Mesodermal cell (in vitro differentiated cells): ENCODE results near the gene PRICKLE2.
"Not testable (repeated sequence)": the region's sequence is repeated elsewhere in the genome, so short reads cannot be mapped to it uniquely, and the experiment has no call there.

Source experiments
- H3K27ac ChIP-seq: 2 replicates; pipeline ENCODE4 v1.7.0; 2013; ENCODE audit warnings: mild to moderate bottlenecking, low read depth, low read length, moderate library complexity; ENCODE audit not compliant: severe bottlenecking
- H3K36me3 ChIP-seq: 2 replicates; pipeline ENCODE4 v1.7.1; 2013; ENCODE audit warnings: mild to moderate bottlenecking, low read length, moderate library complexity; ENCODE audit not compliant: control insufficient read depth, insufficient read depth
- H3K4me1 ChIP-seq: one replicate; pipeline ENCODE4 v1.7.1; 2013; ENCODE audit warnings: mild to moderate bottlenecking, low read length; ENCODE audit not compliant: insufficient read depth, control insufficient read depth, poor library complexity, severe bottlenecking
- H3K4me3 ChIP-seq: 2 replicates; pipeline ENCODE4 v1.7.0; 2013; ENCODE audit warnings: low read length, control low read depth, mild to moderate bottlenecking; ENCODE audit not compliant: insufficient read depth, poor library complexity, severe bottlenecking; ENCODE audit errors: extremely low read depth
- H3K9me3 ChIP-seq: 2 replicates; pipeline ENCODE4 v1.7.1; 2013; ENCODE audit warnings: mild to moderate bottlenecking, low read length, moderate library complexity; ENCODE audit not compliant: control insufficient read depth
- WGBS, 2 experiments: methylation state at CpG; one replicate each; pipeline ENCODE4 v1.1.5; 2013; ENCODE audit warnings: missing lambda C conversion rate in 2 of 2; ENCODE audit not compliant: insufficient coverage in 2 of 2; 5-methylcytosine and 5-hydroxymethylcytosine counted together

PRICKLE2 gene

DNA sequence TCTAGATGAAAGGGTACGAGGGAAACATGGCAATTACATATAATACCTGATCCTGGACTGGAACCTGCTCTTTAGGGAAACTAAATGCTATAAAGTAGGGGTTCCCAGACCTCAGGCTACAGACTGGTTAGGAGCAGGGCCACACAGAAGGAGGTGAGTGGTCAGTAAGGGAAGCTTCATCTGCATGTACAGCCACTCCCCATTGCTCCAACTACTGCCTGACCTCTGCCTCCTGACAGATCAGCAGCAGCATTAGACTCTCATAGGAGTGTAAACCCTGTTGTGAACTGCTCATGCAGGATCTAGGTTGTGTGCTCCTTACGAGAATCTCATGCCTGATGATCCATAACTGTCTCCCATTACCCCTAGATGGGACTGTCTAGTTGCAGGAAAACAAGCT is 123.1 kb downstream of the PRICKLE2 start:
- Histone ChIP-seq H3K4me3 (no peak overlapping the region), H3K9me3 (no peaks in the 10 kb centered on the region), H3K36me3 (peaks cover 91% of the 10 kb centered on the region), H3K27ac (no peak overlapping the region), H3K4me1 (peaks cover 17% of the 10 kb centered on the region)
- 94% methylated on average over 2 of the region's 2 CpGs; no CpG with 5 or more reads in 1 of the 2 experiments for WGBS, 2 experiments

DNA sequence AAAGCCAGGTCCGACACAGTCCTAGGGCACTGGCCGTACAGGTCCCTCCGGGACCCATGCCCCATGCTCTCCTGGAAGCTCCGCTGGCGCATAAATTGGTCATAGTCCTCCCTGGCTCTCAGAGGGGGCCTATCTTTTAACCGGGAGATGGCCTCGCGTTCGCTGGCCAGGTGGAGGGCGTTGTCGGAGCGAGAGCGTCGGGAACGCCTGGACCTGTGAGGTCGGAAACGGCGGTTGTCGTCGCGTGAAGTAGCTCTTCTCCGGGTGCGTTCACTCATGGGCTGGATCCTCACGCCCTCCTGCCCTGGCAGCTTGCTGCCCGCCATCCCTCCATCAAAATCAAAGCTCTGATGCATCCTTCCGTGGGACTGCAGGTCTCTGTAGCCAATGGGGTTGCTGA is 126.0 kb downstream of the PRICKLE2 start:
- no peak overlapping the region for H3K27ac ChIP-seq
- 98% methylated on average over 25 to 26 of the region's 26 CpGs for WGBS, 2 experiments

DNA sequence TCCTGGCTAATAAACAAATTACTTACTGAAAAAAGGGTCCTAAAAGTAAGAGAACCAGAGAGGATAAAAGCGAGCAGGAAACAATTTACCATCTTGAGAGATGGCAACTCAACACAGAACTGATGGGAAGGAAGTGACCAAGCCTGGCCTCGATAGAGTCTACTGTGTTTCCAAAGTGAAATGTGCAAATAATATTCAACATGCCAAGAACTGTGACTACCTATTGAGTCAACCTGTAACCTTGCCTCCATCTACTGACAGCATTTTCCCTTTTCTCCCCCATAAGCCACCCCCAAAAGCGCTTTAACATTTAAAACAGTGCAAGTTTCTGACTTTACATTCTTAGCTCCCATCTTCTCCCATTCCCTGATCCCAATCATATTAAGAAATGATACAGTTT is 126.6 kb downstream of the PRICKLE2 start:
- Histone ChIP-seq H3K4me1 (peaks cover 16% of the 10 kb centered on the region), H3K36me3 (peaks cover 87% of the 10 kb centered on the region), H3K9me3 (no peaks in the 10 kb centered on the region), H3K27ac (no peak overlapping the region), H3K4me3 (no peak overlapping the region)
- 96 to 100% methylated on average over 1 to 3 of the region's 3 CpGs for WGBS, 2 experiments

More for the DNA sequence above, 126.0 kb downstream of the PRICKLE2 start:
- peaks cover 92% of the 10 kb centered on the region for H3K36me3 ChIP-seq
- H3K4me1 ChIP-seq: peaks cover 14% of the 10 kb centered on the region
- no peaks in the 10 kb centered on the region for H3K9me3 ChIP-seq
- no peak overlapping the region for H3K4me3 ChIP-seq

DNA sequence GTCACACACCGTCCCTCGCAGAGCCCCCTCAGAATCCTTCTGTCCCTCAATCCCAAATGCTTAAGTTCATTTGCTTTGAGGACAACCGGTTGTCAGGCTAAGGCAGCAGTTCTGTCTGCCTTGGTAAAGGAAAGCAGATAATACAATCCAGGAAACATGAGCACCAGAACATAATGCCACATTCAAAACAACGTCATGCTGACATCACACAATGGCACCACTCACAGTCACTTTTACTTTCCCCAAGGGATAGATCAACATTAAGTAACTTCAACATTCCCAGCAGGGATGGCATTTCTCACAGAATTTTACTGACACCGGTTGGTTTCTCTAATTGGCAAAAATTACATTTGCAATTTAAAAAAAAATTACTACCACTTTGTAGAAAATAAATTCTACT is 127.3 kb downstream of the PRICKLE2 start:
- no peak overlapping the region for H3K4me3 ChIP-seq
- peaks cover 17% of the 10 kb centered on the region for H3K4me1 ChIP-seq
- H3K36me3 ChIP-seq: peaks cover 80% of the 10 kb centered on the region
- no peaks in the 10 kb centered on the region for H3K9me3 ChIP-seq
- no peak overlapping the region for H3K27ac ChIP-seq
- 84 to 93% methylated on average over 3 to 4 of the region's 5 CpGs for WGBS, 2 experiments

DNA sequence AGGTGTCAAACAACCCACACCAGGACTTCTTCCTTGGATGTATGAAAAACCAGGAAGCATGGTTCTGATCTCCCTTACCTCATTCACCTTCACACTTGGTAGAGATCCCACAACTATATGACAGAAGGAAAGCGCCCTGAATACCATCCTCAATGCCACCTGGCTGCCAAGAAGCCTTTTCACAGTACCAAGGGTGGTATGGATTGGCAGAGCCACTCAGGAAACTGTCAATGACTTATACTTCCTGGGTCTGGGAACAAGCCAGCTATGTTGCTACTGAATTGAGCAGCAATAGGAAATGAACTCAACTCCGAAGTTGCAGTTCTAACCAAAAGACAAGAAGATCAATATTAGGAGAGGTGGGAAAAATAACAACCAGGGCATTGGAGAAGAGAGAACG is 129.5 kb downstream of the PRICKLE2 start:
- Histone ChIP-seq H3K9me3 (no peaks in the 10 kb centered on the region), H3K4me1 (peaks cover 17% of the 10 kb centered on the region), H3K4me3 (no peak overlapping the region), H3K27ac (no peak overlapping the region), H3K36me3 (peaks cover 64% of the 10 kb centered on the region)
- WGBS, 2 experiments: 97 to 100% methylated on average over 3 of the region's 3 CpGs

DNA sequence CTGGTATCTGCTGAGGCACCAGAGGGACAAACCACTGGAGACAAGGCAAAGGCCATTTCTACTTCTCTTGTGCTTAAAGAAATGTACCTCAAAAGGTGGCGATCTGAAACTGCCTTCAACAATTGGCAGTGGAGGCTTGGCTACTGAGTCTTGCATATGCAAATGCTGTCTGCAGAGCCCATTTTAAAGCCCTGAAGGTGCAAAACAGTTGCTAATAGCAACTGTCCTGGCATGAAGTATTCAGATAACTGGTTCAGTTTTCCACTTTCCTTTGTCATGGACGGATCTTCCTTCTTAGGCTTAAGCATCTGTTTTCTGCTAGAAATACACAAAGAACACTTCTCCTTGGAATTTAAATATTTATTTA is 130.6 kb downstream of the PRICKLE2 start:
- whole genome bisulfite sequencing, 2 experiments: 18 to 25% methylated on average over 1 of the region's 2 CpGs
- no peak overlapping the region for H3K27ac ChIP-seq
- peaks cover 53% of the 10 kb centered on the region for H3K36me3 ChIP-seq
- peaks cover 17% of the 10 kb centered on the region for H3K4me1 ChIP-seq
- no peaks in the 10 kb centered on the region for H3K9me3 ChIP-seq
- H3K4me3 ChIP-seq: no peak overlapping the region

DNA sequence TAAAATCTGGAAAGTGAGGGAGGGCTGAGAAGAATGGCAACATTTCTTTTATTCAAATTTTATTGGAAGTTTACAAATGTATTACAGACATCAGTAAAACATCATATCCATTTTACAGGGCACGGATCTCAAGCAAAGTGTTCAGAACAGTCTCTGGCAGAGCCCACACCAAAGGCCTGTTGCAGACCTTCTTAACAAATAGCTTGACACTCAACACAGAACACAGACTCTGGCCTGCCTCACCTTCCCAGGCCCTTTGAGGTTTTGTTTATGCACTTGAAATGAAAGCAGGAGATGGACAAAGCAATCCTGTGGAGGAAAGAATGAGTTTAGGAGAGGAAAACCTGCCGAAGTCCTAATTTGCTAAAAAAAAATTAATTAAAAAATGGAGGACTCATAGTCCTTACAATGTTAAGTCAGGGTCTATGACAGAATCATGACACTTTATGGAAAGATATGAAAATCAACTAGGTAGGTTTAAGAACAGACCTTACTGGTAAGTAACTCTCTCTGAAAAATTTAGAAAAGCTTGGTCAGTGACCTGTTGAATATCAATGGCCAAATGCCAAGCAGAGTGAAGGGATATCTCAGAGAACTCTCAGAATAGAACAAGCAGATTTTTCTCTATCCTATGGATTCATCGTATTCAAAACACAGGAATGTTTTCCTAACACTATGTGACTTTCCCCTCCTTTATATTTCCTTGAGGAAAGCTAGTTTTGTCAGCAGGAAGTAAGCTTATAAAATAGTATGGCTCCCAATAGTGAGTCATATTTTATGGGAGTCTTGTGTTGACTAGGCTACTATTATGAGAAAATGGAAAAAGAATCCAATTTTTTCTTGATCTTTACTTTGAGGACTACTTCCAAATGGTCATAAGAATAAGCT is 131.2 kb downstream of the PRICKLE2 start:
- H3K4me1 ChIP-seq: peaks cover 21% of the 10 kb centered on the region
- WGBS, 2 experiments: 100% methylated on average over 1 of the region's 3 CpGs
- no peak overlapping the region for H3K27ac ChIP-seq
- peaks cover 47% of the 10 kb centered on the region for H3K36me3 ChIP-seq
- no peak overlapping the region for H3K4me3 ChIP-seq
- no peaks in the 10 kb centered on the region for H3K9me3 ChIP-seq

DNA sequence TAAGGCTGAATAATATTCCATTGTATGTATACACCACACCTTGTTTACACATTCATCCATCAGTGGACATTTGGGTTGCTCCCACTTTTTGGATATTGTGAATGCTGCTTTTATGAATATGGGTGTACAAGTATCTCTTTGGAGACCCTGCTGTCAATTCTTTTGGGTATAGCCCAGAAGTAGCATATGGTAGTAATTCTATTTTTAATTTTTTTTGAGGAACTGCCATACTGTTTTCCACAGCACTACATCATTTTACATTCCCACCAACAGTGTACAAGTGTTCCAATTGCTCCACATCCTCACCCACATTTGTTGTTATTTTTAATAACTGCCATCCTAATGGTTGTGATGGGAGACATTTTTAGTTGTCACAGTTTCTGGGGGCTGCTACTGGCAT is 132.1 kb downstream of the PRICKLE2 start:
- no peaks in the 10 kb centered on the region for H3K9me3 ChIP-seq
- no peak overlapping the region for H3K4me3 ChIP-seq
- H3K27ac ChIP-seq: no peak overlapping the region
- peaks cover 29% of the 10 kb centered on the region for H3K4me1 ChIP-seq
- H3K36me3 ChIP-seq: peaks cover 38% of the 10 kb centered on the region

DNA sequence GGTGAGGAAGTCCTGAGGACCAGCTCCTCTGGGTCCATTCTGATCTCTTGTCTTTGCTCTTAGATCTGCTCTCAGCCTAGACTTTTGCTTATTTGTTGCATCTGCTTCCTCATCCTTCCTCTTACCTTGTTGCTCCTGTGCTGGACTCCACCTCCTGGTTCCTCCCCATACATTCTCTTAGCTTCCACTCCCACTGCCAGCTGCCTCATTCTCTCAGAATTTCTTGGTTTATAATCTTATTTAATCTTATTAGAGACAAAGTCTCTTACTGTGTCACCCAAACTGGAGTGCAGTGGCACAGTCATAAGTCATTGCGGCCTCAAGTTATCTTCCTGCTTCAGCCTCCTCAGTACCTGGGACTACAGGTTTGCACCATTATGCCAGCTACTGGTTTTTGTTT is 133.8 kb downstream of the PRICKLE2 start:
- WGBS, 2 experiments: 100% methylated on average over 1 of the region's 1 CpG; no CpG with 5 or more reads in 1 of the 2 experiments
- H3K4me1 ChIP-seq: peaks cover 42% of the 10 kb centered on the region
- H3K36me3 ChIP-seq: peaks cover 22% of the 10 kb centered on the region
- no peak overlapping the region for H3K4me3 ChIP-seq
- no peaks in the 10 kb centered on the region for H3K9me3 ChIP-seq
- H3K27ac ChIP-seq: no peak overlapping the region

DNA sequence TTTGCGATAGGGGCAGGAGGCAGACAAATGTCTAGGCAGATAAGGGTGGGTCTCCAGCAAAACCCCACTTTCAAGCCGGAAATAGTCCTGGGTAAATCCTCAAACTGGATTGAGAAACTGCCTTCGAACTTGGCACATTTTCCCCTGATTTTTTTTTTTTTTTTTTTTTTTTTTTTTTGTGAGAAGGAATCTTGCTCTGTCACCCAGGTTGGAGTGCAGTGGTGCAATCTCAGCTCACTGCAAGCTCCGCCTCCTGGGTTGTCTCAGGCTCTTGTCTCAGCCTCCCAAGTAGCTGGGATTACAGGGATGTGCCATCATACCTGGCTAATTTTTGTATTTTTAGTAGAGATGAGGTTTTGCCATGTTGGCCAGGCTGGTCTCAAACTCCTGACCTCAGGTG is 135.9 kb downstream of the PRICKLE2 start:
- H3K9me3 ChIP-seq, H3K36me3 ChIP-seq, H3K4me3 ChIP-seq: not testable (repeated sequence)
- Histone ChIP-seq H3K27ac (peak overlapping the region; percentile 81), H3K4me1 (peaks cover 45% of the 10 kb centered on the region)
- WGBS, 2 experiments: 63 to 80% methylated on average over 3 of the region's 4 CpGs
